Activated CD4-positive, alpha-beta T cell treated with anti-CD3 and anti-CD28 coated beads, Interleukin-2, Interleukin-4, amounts not matched to agents 100 ng/mL and 50 ng/mL, durations not matched to agents 16 hours and 8 hours (primary cell): ENCODE measurements around the gene C1QTNF9.
"Not testable (repeated sequence)": the region's sequence is repeated elsewhere in the genome, so short reads cannot be mapped to it uniquely, and the experiment has no call there.

ENCODE experiments used
- DNase-seq: peaks from one replicate; pipeline ENCODE4 v3.0.0-alpha.2; 2020; ENCODE audit warnings: low spot score

The C1QTNF9 gene

GRCh38 chr13:24323036-24323738, 13.8 kb downstream of the C1QTNF9 start:
- no peak for DNase-seq

GRCh38 chr13:24323739-24324075, 14.3 kb downstream of the C1QTNF9 start:
- DNase-seq = no peak

- not testable (repeated sequence) for DNase-seq
Observed at GRCh38 chr13:24327598-24327997, 18.2 kb downstream of the C1QTNF9 start.

- DNase-seq = no peak
Observed at GRCh38 chr13:24328145-24328544, 18.8 kb downstream of the C1QTNF9 start.

GRCh38 chr13:24338721-24339120, 29.3 kb downstream of the C1QTNF9 start:
- DNase-seq = no peak

GRCh38 chr13:24339937-24340607, 30.7 kb downstream of the C1QTNF9 start:
- DNase-seq = no peak

GRCh38 chr13:24340608-24340955, 31.2 kb downstream of the C1QTNF9 start:
- DNase-seq = no peak

- no peak for DNase-seq
Observed at GRCh38 chr13:24341439-24341838, 32.1 kb downstream of the C1QTNF9 start.

GRCh38 chr13:24348385-24348784, 39.0 kb downstream of the C1QTNF9 start:
- no peak for DNase-seq

GRCh38 chr13:24348797-24349515, 39.6 kb downstream of the C1QTNF9 start:
- no peak for DNase-seq

GRCh38 chr13:24349778-24350664, 40.6 kb downstream of the C1QTNF9 start:
- DNase-seq = not testable (repeated sequence)

- no peak for DNase-seq
Observed at GRCh38 chr13:24351423-24351822, 42.0 kb downstream of the C1QTNF9 start.

- no peak for DNase-seq
Observed at GRCh38 chr13:24353736-24354135, 44.4 kb downstream of the C1QTNF9 start.

- no peak for DNase-seq
Observed at GRCh38 chr13:24355103-24355502, 45.7 kb downstream of the C1QTNF9 start.

- no peak for DNase-seq
Observed at GRCh38 chr13:24356270-24356669, 46.9 kb downstream of the C1QTNF9 start.

GRCh38 chr13:24356837-24357236, 47.5 kb downstream of the C1QTNF9 start:
- DNase-seq = no peak

GRCh38 chr13:24357756-24358155, 48.4 kb downstream of the C1QTNF9 start:
- DNase-seq = no peak

- DNase-seq = not testable (repeated sequence)
Observed at GRCh38 chr13:24358836-24359235, 49.5 kb downstream of the C1QTNF9 start.

GRCh38 chr13:24359252-24359651, 49.9 kb downstream of the C1QTNF9 start:
- DNase-seq = not testable (repeated sequence)

GRCh38 chr13:24360106-24360505, 50.7 kb downstream of the C1QTNF9 start:
- DNase-seq = no peak

- DNase-seq = no peak
Observed at GRCh38 chr13:24361113-24361512, 51.7 kb downstream of the C1QTNF9 start.

GRCh38 chr13:24361852-24362366, 52.5 kb downstream of the C1QTNF9 start:
- no peak for DNase-seq
